Measurements from ENCODE around the gene GATA6. TPM values are rescaled to one million over a fixed set of nuclear protein-coding genes. Genes with fewer than 3 reads are reported as not detected.
"Not testable (repeated sequence)": the region's sequence is repeated elsewhere in the genome, so short reads cannot be mapped to it uniquely, and the experiment has no call there.

GATA6 gene
- total and polyA plus RNA-seq, 4 donors, result 0.29 to 4.6 (median 0.66) TPM

GRCh38 chr18:22179631-22180030 is 10.2 kb downstream of the GATA6 start:
- no peak for DNase-seq (ENCODE audit: low read depth in 4 of 6, low spot score in 6 of 6)

GRCh38 chr18:22180722-22181121 is 11.3 kb downstream of the GATA6 start:
- H3K27me3 ChIP-seq (ENCODE audit: control insufficient read depth, insufficient read depth, low read length), result peaks cover 74% of the 10 kb centered on the region
- DNase-seq (ENCODE audit: low read depth in 4 of 6, low spot score in 6 of 6), result no peak
- H3K9me3 ChIP-seq (ENCODE audit: control insufficient read depth, insufficient read depth, low read length), result no peaks in the 10 kb centered on the region
- 43% methylated on average over 1 of the region's 6 CpGs for WGBS (ENCODE audit: insufficient coverage)
- no peak overlapping the region for H3K27ac ChIP-seq (ENCODE audit: low read depth, low read length)
- H3K4me3 ChIP-seq (ENCODE audit: low read depth, low read length), result no peak overlapping the region
- H3K36me3 ChIP-seq (ENCODE audit: control insufficient read depth, insufficient read depth, low read length), result no peaks in the 10 kb centered on the region
- H3K4me1 ChIP-seq (ENCODE audit: control insufficient read depth, insufficient read depth, low read length), result peaks cover 6% of the 10 kb centered on the region

More at GRCh38 chr18:22179631-22180030, 10.2 kb downstream of the GATA6 start:
- no peak overlapping the region for H3K4me3 ChIP-seq (ENCODE audit: low read depth, low read length)
- H3K36me3 ChIP-seq (ENCODE audit: control insufficient read depth, insufficient read depth, low read length), result no peaks in the 10 kb centered on the region
- no peaks in the 10 kb centered on the region for H3K9me3 ChIP-seq (ENCODE audit: control insufficient read depth, insufficient read depth, low read length)
- H3K27me3 ChIP-seq (ENCODE audit: control insufficient read depth, insufficient read depth, low read length), result peaks cover 77% of the 10 kb centered on the region
- no CpG with 5 or more reads among the region's 1 CpG for WGBS (ENCODE audit: insufficient coverage)
- peaks cover 6% of the 10 kb centered on the region for H3K4me1 ChIP-seq (ENCODE audit: control insufficient read depth, insufficient read depth, low read length)
- no peak overlapping the region for H3K27ac ChIP-seq (ENCODE audit: low read depth, low read length)

- no peaks in the 10 kb centered on the region for H3K9me3 ChIP-seq (ENCODE audit: control insufficient read depth, insufficient read depth, low read length)
- peaks cover 62% of the 10 kb centered on the region for H3K27me3 ChIP-seq (ENCODE audit: control insufficient read depth, insufficient read depth, low read length)
- WGBS (ENCODE audit: insufficient coverage), result 80% methylated on average over 1 of the region's 4 CpGs
- H3K27ac ChIP-seq (ENCODE audit: low read depth, low read length), result no peak overlapping the region
- H3K4me3 ChIP-seq (ENCODE audit: low read depth, low read length), result no peak overlapping the region
- H3K36me3 ChIP-seq (ENCODE audit: control insufficient read depth, insufficient read depth, low read length), result no peaks in the 10 kb centered on the region
- no peaks in the 10 kb centered on the region for H3K4me1 ChIP-seq (ENCODE audit: control insufficient read depth, insufficient read depth, low read length)
- no peak for DNase-seq (ENCODE audit: low read depth in 4 of 6, low spot score in 6 of 6)
These were observed 13.7 kb downstream of the GATA6 start for GRCh38 chr18:22182884-22183697.

GRCh38 chr18:22183698-22184170 is 14.3 kb downstream of the GATA6 start:
- DNase-seq (ENCODE audit: low read depth in 4 of 6, low spot score in 6 of 6), result no peak
- H3K27me3 ChIP-seq (ENCODE audit: control insufficient read depth, insufficient read depth, low read length), result peaks cover 59% of the 10 kb centered on the region
- WGBS (ENCODE audit: insufficient coverage), result no CpG with 5 or more reads among the region's 3 CpGs
- no peak overlapping the region for H3K4me3 ChIP-seq (ENCODE audit: low read depth, low read length)
- H3K36me3 ChIP-seq (ENCODE audit: control insufficient read depth, insufficient read depth, low read length), result no peaks in the 10 kb centered on the region
- H3K9me3 ChIP-seq (ENCODE audit: control insufficient read depth, insufficient read depth, low read length), result no peaks in the 10 kb centered on the region
- no peaks in the 10 kb centered on the region for H3K4me1 ChIP-seq (ENCODE audit: control insufficient read depth, insufficient read depth, low read length)
- H3K27ac ChIP-seq (ENCODE audit: low read depth, low read length), result no peak overlapping the region

GRCh38 chr18:22184573-22184972 is 15.2 kb downstream of the GATA6 start:
- H3K36me3 ChIP-seq (ENCODE audit: control insufficient read depth, insufficient read depth, low read length); H3K9me3 ChIP-seq (ENCODE audit: control insufficient read depth, insufficient read depth, low read length); H3K4me1 ChIP-seq (ENCODE audit: control insufficient read depth, insufficient read depth, low read length); H3K4me3 ChIP-seq (ENCODE audit: low read depth, low read length); DNase-seq (ENCODE audit: low read depth in 4 of 6, low spot score in 6 of 6); H3K27ac ChIP-seq (ENCODE audit: low read depth, low read length): not testable (repeated sequence)
- WGBS (ENCODE audit: insufficient coverage), result 89% methylated on average over 2 of the region's 8 CpGs
- peaks cover 54% of the 10 kb centered on the region for H3K27me3 ChIP-seq (ENCODE audit: control insufficient read depth, insufficient read depth, low read length)

GRCh38 chr18:22185273-22185672 is 15.9 kb downstream of the GATA6 start:
- H3K36me3 ChIP-seq (ENCODE audit: control insufficient read depth, insufficient read depth, low read length), result no peaks in the 10 kb centered on the region
- H3K27ac ChIP-seq (ENCODE audit: low read depth, low read length), result no peak overlapping the region

GRCh38 chr18:22185771-22186386 is 16.5 kb downstream of the GATA6 start:
- Histone ChIP-seq H3K36me3 (ENCODE audit: control insufficient read depth, insufficient read depth, low read length) (no peaks in the 10 kb centered on the region), H3K4me3 (ENCODE audit: low read depth, low read length) (no peak overlapping the region), H3K9me3 (ENCODE audit: control insufficient read depth, insufficient read depth, low read length) (no peaks in the 10 kb centered on the region), H3K27me3 (ENCODE audit: control insufficient read depth, insufficient read depth, low read length) (peaks cover 42% of the 10 kb centered on the region), H3K27ac (ENCODE audit: low read depth, low read length) (no peak overlapping the region), H3K4me1 (ENCODE audit: control insufficient read depth, insufficient read depth, low read length) (no peaks in the 10 kb centered on the region)
- no peak for DNase-seq (ENCODE audit: low read depth in 4 of 6, low spot score in 6 of 6)
- 90% methylated on average over 5 of the region's 10 CpGs for WGBS (ENCODE audit: insufficient coverage)

More at GRCh38 chr18:22185273-22185672, 15.9 kb downstream of the GATA6 start:
- Histone ChIP-seq H3K9me3 (ENCODE audit: control insufficient read depth, insufficient read depth, low read length) (no peaks in the 10 kb centered on the region), H3K27me3 (ENCODE audit: control insufficient read depth, insufficient read depth, low read length) (peaks cover 47% of the 10 kb centered on the region), H3K4me1 (ENCODE audit: control insufficient read depth, insufficient read depth, low read length) (no peaks in the 10 kb centered on the region), H3K4me3 (ENCODE audit: low read depth, low read length) (no peak overlapping the region)
- 54% methylated on average over 6 of the region's 6 CpGs for WGBS (ENCODE audit: insufficient coverage)
- DNase-seq (ENCODE audit: low read depth in 4 of 6, low spot score in 6 of 6), result no peak

- Histone ChIP-seq H3K4me1 (ENCODE audit: control insufficient read depth, insufficient read depth, low read length) (no peaks in the 10 kb centered on the region), H3K36me3 (ENCODE audit: control insufficient read depth, insufficient read depth, low read length) (no peaks in the 10 kb centered on the region), H3K4me3 (ENCODE audit: low read depth, low read length) (no peak overlapping the region), H3K27me3 (ENCODE audit: control insufficient read depth, insufficient read depth, low read length) (peaks cover 36% of the 10 kb centered on the region), H3K9me3 (ENCODE audit: control insufficient read depth, insufficient read depth, low read length) (no peaks in the 10 kb centered on the region), H3K27ac (ENCODE audit: low read depth, low read length) (no peak overlapping the region)
- DNase-seq (ENCODE audit: low read depth in 4 of 6, low spot score in 6 of 6), result no peak
- WGBS (ENCODE audit: insufficient coverage), result 86% methylated on average over 4 of the region's 6 CpGs
These were observed 17.1 kb downstream of the GATA6 start for GRCh38 chr18:22186484-22186971.

GRCh38 chr18:22188559-22189267 is 19.3 kb downstream of the GATA6 start:
- 87% methylated on average over 6 of the region's 11 CpGs for WGBS (ENCODE audit: insufficient coverage)
- no peak for DNase-seq (ENCODE audit: low read depth in 4 of 6, low spot score in 6 of 6)
- no peaks in the 10 kb centered on the region for H3K36me3 ChIP-seq (ENCODE audit: control insufficient read depth, insufficient read depth, low read length)
- H3K4me1 ChIP-seq (ENCODE audit: control insufficient read depth, insufficient read depth, low read length), result no peaks in the 10 kb centered on the region
- no peak overlapping the region for H3K4me3 ChIP-seq (ENCODE audit: low read depth, low read length)
- H3K27me3 ChIP-seq (ENCODE audit: control insufficient read depth, insufficient read depth, low read length), result peaks cover 38% of the 10 kb centered on the region
- H3K27ac ChIP-seq (ENCODE audit: low read depth, low read length), result no peak overlapping the region
- H3K9me3 ChIP-seq (ENCODE audit: control insufficient read depth, insufficient read depth, low read length), result no peaks in the 10 kb centered on the region

All from spinal cord (tissue), 10 donors.